Sigmoid colon (tissue), 7 donors: Measurements from ENCODE around the gene APOBEC4. TPM values are rescaled to one million over a fixed set of nuclear protein-coding genes. Genes with fewer than 3 reads are reported as not detected.
"Not testable (repeated sequence)": the region's sequence is repeated elsewhere in the genome, so short reads cannot be mapped to it uniquely, and the experiment has no call there.

Experiments
- DNase-seq: peaks from one replicate; pipeline ENCODE4 v3.0.0-alpha.2; 2019
- H3K27ac ChIP-seq, 4 donors: fragments of 200-600 bp; sonication (generic); one replicate each; pipeline ENCODE4 v1.5.1; 2016 to 2019; ENCODE audit warnings: mild to moderate bottlenecking in 1 of 4
- H3K27me3 ChIP-seq, 3 donors: fragments of 200-600 bp; sonication (generic); one replicate each; pipeline ENCODE4 v1.5.1; 2019; ENCODE audit warnings: mild to moderate bottlenecking in 1 of 3
- H3K36me3 ChIP-seq, 4 donors: fragments of 200-600 bp; sonication (generic); one replicate each; pipeline ENCODE4 v1.5.1; 2016 to 2019
- H3K4me1 ChIP-seq, 4 donors: fragments of 200-600 bp; sonication (generic); one replicate each; pipeline ENCODE4 v1.5.1; 2017 to 2019
- H3K4me3 ChIP-seq, 4 donors: fragments of 200-600 bp; sonication (generic); one replicate each; pipeline ENCODE4 v1.5.1; 2017 to 2019; ENCODE audit warnings: mild to moderate bottlenecking in 2 of 4, moderate library complexity in 1 of 4
- H3K9me3 ChIP-seq, 4 donors: fragments of 200-600 bp in 3 of 4; sonication (generic) in 3 of 4; one replicate each; pipeline versions ENCODE4 v1.5.1 to v1.6.1; 2013 to 2019
- CTCF ChIP-seq, 4 experiments: fragments of 450-650 bp in 3 of 4; fragments of 200-600 bp in 1 of 4; IDR thresholded peaks; one replicate each; pipeline ENCODE4 v1.5.1; 2016 to 2019; ENCODE audit warnings: antibody characterized with exemption in 4 of 4, mild to moderate bottlenecking in 3 of 4, moderate library complexity in 2 of 4
- EP300 ChIP-seq, 4 donors: sonication (generic); formaldehyde crosslinking; IDR thresholded peaks; one replicate each; pipeline ENCODE4 v1.6.1; 2017; ENCODE audit warnings: antibody characterized with exemption in 4 of 4
- POLR2A ChIP-seq, 2 donors: fragments of 450-650 bp; IDR thresholded peaks; one replicate each; pipeline ENCODE4 v1.6.1; 2016; ENCODE audit warnings: antibody characterized with exemption in 2 of 2, mild to moderate bottlenecking in 2 of 2, moderate library complexity in 2 of 2
- POLR2AphosphoS5 ChIP-seq, 4 donors: sonication (generic); formaldehyde crosslinking; IDR thresholded peaks; one replicate each; pipeline ENCODE4 v1.6.1; 2017; ENCODE audit warnings: antibody characterized with exemption in 4 of 4
- WGBS, 2 donors: extraction: QIAGEN DNeasy Blood & Tissue Kit; methylation state at CpG; one replicate each; pipeline ENCODE4 v1.1.7; 2013; 5-methylcytosine and 5-hydroxymethylcytosine counted together
- intact Hi-C: fragments of 100-400 bp; cut with DNase I; formaldehyde crosslinking; loops from one replicate; pipeline ENCODE4 v1.15.1; 2023
- polyA plus RNA-seq, 3 donors: library from polyadenylated mRNA; stranded (reverse); fragments of 200-250 nt; gene quantifications; one replicate each; pipeline ENCODE4 v1.2.3, GENCODE V29; 2013
- total RNA-seq, 4 donors: library from RNA; depleted of rRNA; stranded (reverse); fragments of >200 nt; gene quantifications; one replicate each; pipeline ENCODE4 v1.1.0, GENCODE V29; 2016
- donor health status: healthy with polysubstance abuse.
- donor health status: Bipolar disorder and iron deficiency.
- donor health status: healthy.

APOBEC4 gene
- total and polyA plus RNA-seq, 7 donors, result 0.10 TPM; not detected in 6

DNA sequence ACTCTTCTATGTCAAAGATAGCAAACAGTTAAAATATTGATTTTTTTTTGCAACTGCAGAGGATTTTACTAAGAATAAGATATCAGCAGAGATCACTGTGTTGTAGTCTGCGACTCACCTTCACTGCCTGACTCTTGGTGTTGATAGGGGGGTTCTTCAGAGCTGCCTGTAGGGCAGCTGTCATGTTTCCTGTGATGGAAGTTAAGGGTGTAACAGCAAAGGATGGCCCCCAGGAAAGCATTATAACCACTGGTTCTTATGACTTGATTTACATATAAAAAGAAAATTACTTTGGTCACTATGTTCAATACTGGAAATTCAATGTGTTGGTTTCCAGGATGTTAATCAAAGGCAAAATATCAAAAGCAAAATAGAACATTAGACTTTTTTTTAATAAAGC, 20.2 kb downstream of the APOBEC4 start:
- DNase-seq, result no peak
- 47 to 67% methylated on average over 1 of the region's 1 CpG for WGBS, 2 donors
- Histone ChIP-seq H3K4me3 (peak overlapping the region; percentile 65 to 96 (median 86)), H3K36me3 (peaks cover 0 to 25% (median 17%) of the 10 kb centered on the region in 4 donors), H3K27ac (peak overlapping the region; percentile 96 to 99 (median 98)), H3K9me3 (no peaks in the 10 kb centered on the region), H3K4me1 (peaks cover 0 to 62% (median 47%) of the 10 kb centered on the region in 4 donors), H3K27me3 (no peaks in the 10 kb centered on the region)
- TF ChIP-seq CTCF (IDR thresholded peaks at IDR 0.05), result no peak
- TF ChIP-seq POLR2A (IDR thresholded peaks at IDR 0.05), result no peak
- no peak for TF ChIP-seq POLR2AphosphoS5 (IDR thresholded peaks at IDR 0.05)
- no peak for TF ChIP-seq EP300 (IDR thresholded peaks at IDR 0.05)
- intact Hi-C loops, result loop anchor here (5.0 to 10.0 kb wide), 2 partner anchors 161 to 1342 kb away; partner anchors contain the start of genes NIBAN1 and SMG7

- 59 to 64% methylated on average over 2 of the region's 2 CpGs for WGBS, 2 donors
- Histone ChIP-seq H3K4me1 (peaks cover 0 to 68% (median 53%) of the 10 kb centered on the region in 4 donors), H3K36me3 (peaks cover 0 to 32% (median 17%) of the 10 kb centered on the region in 4 donors), H3K9me3 (no peaks in the 10 kb centered on the region), H3K27ac (peak overlapping the region; percentile 96 to 99 (median 98)), H3K27me3 (no peaks in the 10 kb centered on the region), H3K4me3 (peak overlapping the region in 3 of 4 donors; percentile 65 to 96 (median 78))
- no peak for DNase-seq
- TF ChIP-seq POLR2A (IDR thresholded peaks at IDR 0.05) (no peak), EP300 (IDR thresholded peaks at IDR 0.05) (no peak), POLR2AphosphoS5 (IDR thresholded peaks at IDR 0.05) (no peak), CTCF (IDR thresholded peaks at IDR 0.05) (no peak)
- intact Hi-C loops, result loop anchor here (5.0 to 10.0 kb wide), 2 partner anchors 160 to 1343 kb away; partner anchors contain the start of genes NIBAN1 and SMG7
Observed at GRCh38 chr1:183632114-183632513, 21.0 kb downstream of the APOBEC4 start.

DNA sequence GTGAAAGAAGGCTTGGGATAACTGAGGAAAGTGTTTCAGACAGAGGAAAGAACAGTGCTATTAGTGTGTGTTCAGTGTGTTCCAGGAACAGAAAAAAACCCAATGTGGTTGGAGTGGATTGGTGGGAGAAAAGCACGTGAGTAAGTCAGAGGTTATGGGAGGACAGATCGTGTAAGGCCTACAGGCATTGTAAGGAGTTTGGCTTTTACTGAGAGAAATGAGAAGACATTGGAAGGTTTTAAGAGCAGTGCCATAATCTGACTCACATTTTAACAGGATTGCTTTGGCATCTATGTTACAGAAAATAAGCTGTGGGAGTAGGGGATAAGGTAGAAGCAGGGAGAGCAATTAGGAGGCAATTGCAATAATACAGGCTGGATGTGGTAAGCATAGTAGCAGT, 22.4 kb downstream of the APOBEC4 start:
- Histone ChIP-seq H3K4me3 (peak overlapping the region in 2 of 4 donors; percentile 1 to 6), H3K27ac (peak overlapping the region; percentile 96 to 99 (median 98)), H3K27me3 (no peaks in the 10 kb centered on the region), H3K9me3 (no peaks in the 10 kb centered on the region), H3K36me3 (peaks cover 0 to 37% (median 17%) of the 10 kb centered on the region in 4 donors), H3K4me1 (peaks cover 0 to 74% (median 61%) of the 10 kb centered on the region in 4 donors)
- DNase-seq, result no peak
- TF ChIP-seq POLR2A (IDR thresholded peaks at IDR 0.05), result no peak
- peak in 2 of 4 donors; percentile 7 to 9 for TF ChIP-seq POLR2AphosphoS5 (IDR thresholded peaks at IDR 0.05)
- intact Hi-C loops, result loop anchor here (5.0 to 10.0 kb wide), 2 partner anchors 158 to 1344 kb away; partner anchors contain the start of genes NIBAN1 and SMG7
- 57 to 66% methylated on average over 2 of the region's 2 CpGs for WGBS, 2 donors

- peaks cover 0 to 82% (median 68%) of the 10 kb centered on the region in 4 donors for H3K4me1 ChIP-seq
- H3K36me3 ChIP-seq, result peaks cover 0 to 49% (median 18%) of the 10 kb centered on the region in 4 donors
- intact Hi-C loops, result loop anchor here (10.0 kb wide), 3 partner anchors 84 to 344 kb away; no protein-coding TSS in a partner anchor
- no peak for DNase-seq
- peak overlapping the region in 3 of 4 donors; percentile 11 to 32 (median 17) for H3K27ac ChIP-seq
- no peak overlapping the region for H3K4me3 ChIP-seq
- no peaks in the 10 kb centered on the region for H3K27me3 ChIP-seq
- TF ChIP-seq POLR2A (IDR thresholded peaks at IDR 0.05), result no peak
- no peaks in the 10 kb centered on the region for H3K9me3 ChIP-seq
Observed at GRCh38 chr1:183628537-183628936, 24.6 kb downstream of the APOBEC4 start.

- peak overlapping the region; percentile 43 to 71 (median 61) for H3K27ac ChIP-seq
- H3K4me3 ChIP-seq, H3K27me3 ChIP-seq, H3K9me3 ChIP-seq, DNase-seq: not testable (repeated sequence)
- 39 to 44% methylated on average over 3 of the region's 3 CpGs for whole genome bisulfite sequencing, 2 donors
- peaks cover 0 to 49% (median 19%) of the 10 kb centered on the region in 4 donors for H3K36me3 ChIP-seq
- peaks cover 0 to 79% (median 59%) of the 10 kb centered on the region in 4 donors for H3K4me1 ChIP-seq
- intact Hi-C loops, result loop anchor here (10.0 kb wide), 3 partner anchors 81 to 341 kb away; no protein-coding TSS in a partner anchor
Observed at GRCh38 chr1:183626236-183626635, 26.9 kb downstream of the APOBEC4 start.

GRCh38 chr1:183622884-183623785, 30.0 kb downstream of the APOBEC4 start:
- H3K9me3 ChIP-seq, result no peaks in the 10 kb centered on the region
- TF ChIP-seq POLR2A (IDR thresholded peaks at IDR 0.05) (no peak), CTCF (IDR thresholded peaks at IDR 0.05) (peak in 3 of 4 experiments; percentile 34 to 59 (median 51)), POLR2AphosphoS5 (IDR thresholded peaks at IDR 0.05) (peak in 2 of 4 donors; percentile 35 to 38)
- peak overlapping the region; percentile 43 to 54 (median 50) for H3K27ac ChIP-seq
- no peak overlapping the region for H3K4me3 ChIP-seq
- intact Hi-C loops, result loop anchor here (10.0 kb wide), 3 partner anchors 78 to 338 kb away; no protein-coding TSS in a partner anchor
- WGBS, 2 donors, result 41 to 58% methylated on average over 10 of the region's 10 CpGs
- no peak for DNase-seq
- peaks cover 0 to 24% (median 2%) of the 10 kb centered on the region in 4 donors for H3K36me3 ChIP-seq
- peaks cover 0 to 50% (median 36%) of the 10 kb centered on the region in 4 donors for H3K4me1 ChIP-seq
- no peaks in the 10 kb centered on the region for H3K27me3 ChIP-seq
